Thyroid gland (tissue), 4 donors: ENCODE data around the gene SH3TC1.

Experiments used
- CTCF ChIP-seq, 6 experiments: fragments of 200-600 bp in 3 of 6; fragments of 450-650 bp in 3 of 6; sonication (generic) in 3 of 6; IDR thresholded peaks; one replicate each; pipeline ENCODE4 v1.5.1; 2016 to 2019; ENCODE audit warnings: antibody characterized with exemption in 6 of 6, mild to moderate bottlenecking in 2 of 6, inconsistent platforms in 1 of 6, moderate library complexity in 1 of 6
- POLR2A ChIP-seq, 2 donors: fragments of 450-650 bp; IDR thresholded peaks; one replicate each; pipeline ENCODE4 v1.6.1; 2017; ENCODE audit warnings: antibody characterized with exemption in 2 of 2, mild to moderate bottlenecking in 2 of 2, moderate library complexity in 1 of 2

- TF ChIP-seq CTCF (IDR thresholded peaks at IDR 0.05), result no peak
- no peak for TF ChIP-seq POLR2A (IDR thresholded peaks at IDR 0.05)
These were observed 33.7 kb upstream of the SH3TC1 start for GRCh38 chr4:8165374-8165896.
